ENCODE measurements around the gene ASTE1. TPM values are rescaled to one million over a fixed set of nuclear protein-coding genes. Genes with fewer than 3 reads are reported as not detected.
"Not testable (repeated sequence)": the region's sequence is repeated elsewhere in the genome, so short reads cannot be mapped to it uniquely, and the experiment has no call there.

The ASTE1 gene
- total RNA-seq, 1 experiment from 2014 or later = 9.7 TPM

GRCh38 chr3:130973406-130973805 is 53.2 kb downstream of the ASTE1 start:
- Histone ChIP-seq H3K79me2 (ENCODE audit: insufficient read depth, low read length) (no peaks in the 10 kb centered on the region), H2BK120ac (ENCODE audit: low read depth, low read length, poor library complexity, severe bottlenecking) (no peak overlapping the region), H3K4ac (ENCODE audit: low read depth, low read length) (no peak overlapping the region), H2BK5ac (ENCODE audit: insufficient read length, low read length) (no peak overlapping the region), H3K4me2 (ENCODE audit: insufficient read depth, insufficient read length, low read length) (no peak overlapping the region), H3K9me3 (ENCODE audit: control insufficient read depth, low read depth, low read length) (no peaks in the 10 kb centered on the region), H3K14ac (ENCODE audit: insufficient read depth, low read length) (no peak overlapping the region), H3K9ac (ENCODE audit: extremely low read depth, insufficient read length, low read length) (no peak overlapping the region), H3K18ac (ENCODE audit: insufficient read length, low read depth, low read length) (no peak overlapping the region), H4K91ac (ENCODE audit: insufficient read length, low read depth, low read length) (no peak overlapping the region), H4K20me1 (ENCODE audit: control insufficient read depth, insufficient read depth, insufficient read length) (no peaks in the 10 kb centered on the region), H2AFZ (ENCODE audit: low read length) (no peak overlapping the region), H4K5ac (ENCODE audit: insufficient read length, low read depth, low read length) (no peak overlapping the region), H3K4me1 (ENCODE audit: insufficient read depth, low read length) (peaks cover 4% of the 10 kb centered on the region; the same call in 1 of the 2 replicates), H3K23me2 (ENCODE audit: insufficient read length, low read depth, low read length, poor library complexity, severe bottlenecking) (no peaks in the 10 kb centered on the region), H2BK20ac (ENCODE audit: low read depth, low read length, poor library complexity, severe bottlenecking) (no peak overlapping the region), H3K23ac (ENCODE audit: insufficient read length, low read depth, low read length) (no peak overlapping the region), H2BK12ac (ENCODE audit: insufficient read length, low read depth, low read length) (no peak overlapping the region), H2BK15ac (ENCODE audit: low read depth, low read length) (no peak overlapping the region), H4K8ac (replicated peaks; ENCODE audit: insufficient read length, low read depth, low read length) (no peak overlapping the region), H2AK5ac (ENCODE audit: insufficient read length, low read length) (no peak overlapping the region), H3K79me1 (ENCODE audit: insufficient read depth, low read depth, low read length, poor library complexity, severe bottlenecking) (no peaks in the 10 kb centered on the region), H3K27ac (ENCODE audit: insufficient read length, low read depth, low read length) (no peak overlapping the region), H3T11ph (ENCODE audit: low read length) (no peak overlapping the region), H3K56ac (ENCODE audit: insufficient read length, low read depth, low read length) (no peak overlapping the region), H3K27me3 (ENCODE audit: insufficient read depth, low read length) (no peaks in the 10 kb centered on the region)
- no peak overlapping the region for H3K27ac Mint-ChIP-seq
- TF ChIP-seq CTCF (conservative IDR thresholded peaks at IDR 0.05) = no peak
- no peak overlapping the region for H3K4me3 Mint-ChIP-seq
- peaks cover 25 to 33% (median 27%) of the 10 kb centered on the region in 3 experiments for H3K36me3 Mint-ChIP-seq (ENCODE audit: insufficient read depth in 1 of 3, low read depth in 3 of 3)
- H3K4me1 Mint-ChIP-seq = peaks cover 13 to 28% of the 10 kb centered on the region in 2 experiments
- H3K9me3 Mint-ChIP-seq = no peaks in the 10 kb centered on the region
- DNase-seq = no peak
- no peaks in the 10 kb centered on the region for H3K27me3 Mint-ChIP-seq (ENCODE audit: low read depth)
- no CpG with 5 or more reads among the region's 5 CpGs for WGBS (ENCODE audit: extremely low coverage, insufficient read length, low lambda C conversion rate)

- not testable (repeated sequence) for H3K56ac ChIP-seq (ENCODE audit: insufficient read length, low read depth, low read length); H4K91ac ChIP-seq (ENCODE audit: insufficient read length, low read depth, low read length); H3K27ac ChIP-seq (ENCODE audit: insufficient read length, low read depth, low read length); H4K5ac ChIP-seq (ENCODE audit: insufficient read length, low read depth, low read length); H3K18ac ChIP-seq (ENCODE audit: insufficient read length, low read depth, low read length); H3K27me3 ChIP-seq (ENCODE audit: insufficient read depth, low read length); H3K9ac ChIP-seq (ENCODE audit: extremely low read depth, insufficient read length, low read length); H3K4ac ChIP-seq (ENCODE audit: low read depth, low read length); H2BK5ac ChIP-seq (ENCODE audit: insufficient read length, low read length); H3K23ac ChIP-seq (ENCODE audit: insufficient read length, low read depth, low read length); H4K8ac ChIP-seq (replicated peaks; ENCODE audit: insufficient read length, low read depth, low read length); H3K9me3 ChIP-seq (ENCODE audit: control insufficient read depth, low read depth, low read length); H3K27me3 Mint-ChIP-seq (ENCODE audit: low read depth); H2BK120ac ChIP-seq (ENCODE audit: low read depth, low read length, poor library complexity, severe bottlenecking); H3K4me2 ChIP-seq (ENCODE audit: insufficient read depth, insufficient read length, low read length); DNase-seq; H2BK15ac ChIP-seq (ENCODE audit: low read depth, low read length); H3K4me1 ChIP-seq (ENCODE audit: insufficient read depth, low read length); H2BK12ac ChIP-seq (ENCODE audit: insufficient read length, low read depth, low read length); H3K23me2 ChIP-seq (ENCODE audit: insufficient read length, low read depth, low read length, poor library complexity, severe bottlenecking); H4K20me1 ChIP-seq (ENCODE audit: control insufficient read depth, insufficient read depth, insufficient read length); H3K14ac ChIP-seq (ENCODE audit: insufficient read depth, low read length); H2BK20ac ChIP-seq (ENCODE audit: low read depth, low read length, poor library complexity, severe bottlenecking); H2AFZ ChIP-seq (ENCODE audit: low read length); H3T11ph ChIP-seq (ENCODE audit: low read length); H3K79me2 ChIP-seq (ENCODE audit: insufficient read depth, low read length); H3K4me3 Mint-ChIP-seq; H3K79me1 ChIP-seq (ENCODE audit: insufficient read depth, low read depth, low read length, poor library complexity, severe bottlenecking); H3K9me3 Mint-ChIP-seq; H2AK5ac ChIP-seq (ENCODE audit: insufficient read length, low read length)
- Mint-ChIP-seq H3K36me3 (ENCODE audit: insufficient read depth in 1 of 3, low read depth in 3 of 3) (peaks cover 25 to 33% (median 27%) of the 10 kb centered on the region in 3 experiments), H3K4me1 (peaks cover 13 to 28% of the 10 kb centered on the region in 2 experiments), H3K27ac (0 out of 7 replicates have a peak overlapping the region, but pooled peaks of 1 of the 3 experiments have one; percentile 71)
- WGBS (ENCODE audit: extremely low coverage, insufficient read length, low lambda C conversion rate) = no CpG with 5 or more reads among the region's 2 CpGs
These were observed 54.0 kb downstream of the ASTE1 start for GRCh38 chr3:130972592-130972991.
